ENCODE measurements around the gene PON2. TPM values are rescaled to one million over a fixed set of nuclear protein-coding genes. Genes with fewer than 3 reads are reported as not detected.

The PON2 gene
- total and polyA plus RNA-seq, 2 of the 13 experiments (the other 11 are each of a cell fraction or from before 2014, with no cell fraction given), result 202 to 217 TPM

DNA sequence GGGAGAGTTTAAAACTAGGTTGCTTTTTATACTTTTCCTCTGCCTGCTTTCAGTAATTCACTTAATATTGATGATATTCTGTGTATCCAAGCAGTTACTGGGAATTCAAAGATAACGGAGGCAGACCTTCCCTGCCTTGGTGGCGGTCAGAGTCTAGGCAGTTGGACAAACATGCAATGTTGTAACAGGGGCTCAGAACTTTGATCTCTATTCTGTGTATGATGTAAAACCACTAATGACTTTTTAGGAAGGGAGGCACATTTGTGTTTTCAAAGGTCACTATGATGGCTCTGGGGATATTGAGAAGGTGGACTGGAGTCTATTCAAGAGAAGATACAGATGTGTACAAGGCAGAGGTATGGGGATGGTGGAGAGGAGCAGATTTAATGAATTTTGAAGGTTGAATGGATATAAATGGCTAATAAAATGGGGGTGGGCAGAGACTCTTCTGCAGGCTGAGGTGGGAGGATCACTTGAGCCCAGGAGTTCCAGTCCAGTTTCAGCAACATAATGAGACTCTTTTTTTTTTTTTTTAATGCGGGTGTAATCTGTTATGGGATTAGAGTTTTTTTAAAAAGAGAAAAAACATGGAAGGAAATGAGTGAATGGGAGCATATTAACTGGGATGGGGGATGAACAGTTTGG lies 5.7 kb upstream of the PON2 start (continued):
- peak in 1 of 2 experiments; percentile 80; a peak in 2 of 4 replicates for TF ChIP-seq KLF16 (CRISPR knock-in tag; IDR thresholded peaks at IDR 0.05)
- TF ChIP-seq ZNF660 (CRISPR knock-in tag; IDR thresholded peaks at IDR 0.05; ENCODE audit: borderline replicate concordance, low read depth), result no peak
- TF ChIP-seq ZFYVE20 (CRISPR knock-in tag; IDR thresholded peaks at IDR 0.05; ENCODE audit: borderline replicate concordance, low read depth), result no peak
- TF ChIP-seq HHEX (CRISPR knock-in tag; IDR thresholded peaks at IDR 0.05), result 0 out of 2 replicates have a peak, but pooled peaks have one; percentile 42
- no peak for TF ChIP-seq RARG (CRISPR knock-in tag; IDR thresholded peaks at IDR 0.05; ENCODE audit: low read depth)
- TF ChIP-seq, protein P1, sequence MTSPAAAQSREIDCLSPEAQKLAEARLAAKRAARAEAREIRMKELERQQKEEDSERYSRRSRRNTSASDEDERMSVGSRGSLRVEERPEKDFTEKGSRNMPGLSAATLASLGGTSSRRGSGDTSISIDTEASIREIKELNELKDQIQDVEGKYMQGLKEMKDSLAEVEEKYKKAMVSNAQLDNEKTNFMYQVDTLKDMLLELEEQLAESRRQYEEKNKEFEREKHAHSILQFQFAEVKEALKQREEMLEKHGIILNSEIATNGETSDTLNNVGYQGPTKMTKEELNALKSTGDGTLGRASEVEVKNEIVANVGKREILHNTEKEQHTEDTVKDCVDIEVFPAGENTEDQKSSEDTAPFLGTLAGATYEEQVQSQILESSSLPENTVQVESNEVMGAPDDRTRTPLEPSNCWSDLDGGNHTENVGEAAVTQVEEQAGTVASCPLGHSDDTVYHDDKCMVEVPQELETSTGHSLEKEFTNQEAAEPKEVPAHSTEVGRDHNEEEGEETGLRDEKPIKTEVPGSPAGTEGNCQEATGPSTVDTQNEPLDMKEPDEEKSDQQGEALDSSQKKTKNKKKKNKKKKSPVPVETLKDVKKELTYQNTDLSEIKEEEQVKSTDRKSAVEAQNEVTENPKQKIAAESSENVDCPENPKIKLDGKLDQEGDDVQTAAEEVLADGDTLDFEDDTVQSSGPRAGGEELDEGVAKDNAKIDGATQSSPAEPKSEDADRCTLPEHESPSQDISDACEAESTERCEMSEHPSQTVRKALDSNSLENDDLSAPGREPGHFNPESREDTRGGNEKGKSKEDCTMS (CRISPR knock-in tag; conservative IDR thresholded peaks at IDR 0.05), result no peak
- TF ChIP-seq NFE2L1 (CRISPR knock-in tag; IDR thresholded peaks at IDR 0.05; ENCODE audit: borderline replicate concordance), result no peak
- peak; percentile 72 for TF ChIP-seq SIX4 (CRISPR knock-in tag; IDR thresholded peaks at IDR 0.05)
- TF ChIP-seq CHD4 (IDR thresholded peaks at IDR 0.05; ENCODE audit: borderline replicate concordance, low read length), result peak; percentile 92; the same call in 1 of the 2 replicates
- TF ChIP-seq ZFP62 (CRISPR knock-in tag; IDR thresholded peaks at IDR 0.05), result no peak
- TF ChIP-seq, protein P2, sequence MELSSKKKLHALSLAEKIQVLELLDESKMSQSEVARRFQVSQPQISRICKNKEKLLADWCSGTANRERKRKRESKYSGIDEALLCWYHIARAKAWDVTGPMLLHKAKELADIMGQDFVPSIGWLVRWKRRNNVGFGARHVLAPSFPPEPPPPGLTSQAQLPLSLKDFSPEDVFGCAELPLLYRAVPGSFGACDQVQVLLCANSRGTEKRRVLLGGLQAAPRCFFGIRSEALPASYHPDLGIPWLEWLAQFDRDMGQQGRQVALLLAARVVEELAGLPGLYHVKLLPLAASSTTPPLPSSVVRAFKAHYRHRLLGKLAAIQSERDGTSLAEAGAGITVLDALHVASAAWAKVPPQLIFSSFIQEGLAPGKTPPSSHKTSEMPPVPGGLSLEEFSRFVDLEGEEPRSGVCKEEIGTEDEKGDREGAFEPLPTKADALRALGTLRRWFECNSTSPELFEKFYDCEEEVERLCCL (CRISPR knock-in tag; IDR thresholded peaks at IDR 0.05; ENCODE audit: borderline replicate concordance), result no peak
- no peak for TF ChIP-seq ZNF567 (CRISPR knock-in tag; IDR thresholded peaks at IDR 0.05; ENCODE audit: borderline replicate concordance)
- TF ChIP-seq MTA3 (CRISPR knock-in tag; IDR thresholded peaks at IDR 0.05), result no peak
- TF ChIP-seq SETDB1 (CRISPR knock-in tag; IDR thresholded peaks at IDR 0.05; ENCODE audit: borderline replicate concordance), result no peak
- TF ChIP-seq ZNF143 (CRISPR knock-in tag; IDR thresholded peaks at IDR 0.05), result no peak
- no peak for TF ChIP-seq PAF1 (CRISPR knock-in tag; IDR thresholded peaks at IDR 0.05)
- TF ChIP-seq RARA (CRISPR knock-in tag; IDR thresholded peaks at IDR 0.05), result peak; percentile 97
- TF ChIP-seq, protein P3, sequence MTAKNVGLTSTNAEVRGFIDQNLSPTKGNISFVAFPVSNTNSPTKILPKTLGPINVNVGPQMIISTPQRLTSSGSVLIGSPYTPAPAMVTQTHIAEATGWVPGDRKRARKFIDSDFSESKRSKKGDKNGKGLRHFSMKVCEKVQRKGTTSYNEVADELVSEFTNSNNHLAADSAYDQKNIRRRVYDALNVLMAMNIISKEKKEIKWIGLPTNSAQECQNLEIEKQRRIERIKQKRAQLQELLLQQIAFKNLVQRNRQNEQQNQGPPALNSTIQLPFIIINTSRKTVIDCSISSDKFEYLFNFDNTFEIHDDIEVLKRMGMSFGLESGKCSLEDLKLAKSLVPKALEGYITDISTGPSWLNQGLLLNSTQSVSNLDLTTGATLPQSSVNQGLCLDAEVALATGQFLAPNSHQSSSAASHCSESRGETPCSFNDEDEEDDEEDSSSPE (CRISPR knock-in tag; IDR thresholded peaks at IDR 0.05), result peak; percentile 20; the same call in 1 of the 2 replicates
- no peak for TF ChIP-seq THYN1 (CRISPR knock-in tag; IDR thresholded peaks at IDR 0.05; ENCODE audit: borderline replicate concordance, low read depth)
- no peak for TF ChIP-seq GTF3A (CRISPR knock-in tag; conservative IDR thresholded peaks at IDR 0.05)
- TF ChIP-seq SSRP1 (CRISPR knock-in tag; IDR thresholded peaks at IDR 0.05), result peak; percentile 55
- TF ChIP-seq, protein P4, sequence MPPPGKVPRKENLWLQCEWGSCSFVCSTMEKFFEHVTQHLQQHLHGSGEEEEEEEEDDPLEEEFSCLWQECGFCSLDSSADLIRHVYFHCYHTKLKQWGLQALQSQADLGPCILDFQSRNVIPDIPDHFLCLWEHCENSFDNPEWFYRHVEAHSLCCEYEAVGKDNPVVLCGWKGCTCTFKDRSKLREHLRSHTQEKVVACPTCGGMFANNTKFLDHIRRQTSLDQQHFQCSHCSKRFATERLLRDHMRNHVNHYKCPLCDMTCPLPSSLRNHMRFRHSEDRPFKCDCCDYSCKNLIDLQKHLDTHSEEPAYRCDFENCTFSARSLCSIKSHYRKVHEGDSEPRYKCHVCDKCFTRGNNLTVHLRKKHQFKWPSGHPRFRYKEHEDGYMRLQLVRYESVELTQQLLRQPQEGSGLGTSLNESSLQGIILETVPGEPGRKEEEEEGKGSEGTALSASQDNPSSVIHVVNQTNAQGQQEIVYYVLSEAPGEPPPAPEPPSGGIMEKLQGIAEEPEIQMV (CRISPR knock-in tag; IDR thresholded peaks at IDR 0.05; ENCODE audit: low read depth), result no peak
- no peak for TF ChIP-seq TEAD2 (CRISPR knock-in tag; IDR thresholded peaks at IDR 0.05)
- TF ChIP-seq, protein P5, sequence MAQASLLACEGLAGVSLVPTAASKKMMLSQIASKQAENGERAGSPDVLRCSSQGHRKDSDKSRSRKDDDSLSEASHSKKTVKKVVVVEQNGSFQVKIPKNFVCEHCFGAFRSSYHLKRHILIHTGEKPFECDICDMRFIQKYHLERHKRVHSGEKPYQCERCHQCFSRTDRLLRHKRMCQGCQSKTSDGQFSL (CRISPR knock-in tag; IDR thresholded peaks at IDR 0.05), result no peak
- no peak for TF ChIP-seq ZNF24 (IDR thresholded peaks at IDR 0.05)

All from HepG2 (cell line).